Muscle of leg (tissue), 16 donors: ENCODE measurements around the gene SPTSSB. TPM values are rescaled to one million over a fixed set of nuclear protein-coding genes. Genes with fewer than 3 reads are reported as not detected.

Experiments
- DNase-seq: peaks from one replicate; pipeline ENCODE4 v3.0.0; 2013
- H3K27ac ChIP-seq: one replicate; pipeline ENCODE4 v1.5.1; 2013; ENCODE audit warnings: mild to moderate bottlenecking, low read length, control low read depth
- H3K27me3 ChIP-seq: one replicate; pipeline ENCODE4 v1.6.1; 2013; ENCODE audit warnings: low read length; ENCODE audit not compliant: control insufficient read depth, insufficient read depth
- H3K36me3 ChIP-seq: one replicate; pipeline ENCODE4 v1.6.1; 2013; ENCODE audit warnings: low read length; ENCODE audit not compliant: control insufficient read depth, insufficient read depth
- H3K4me1 ChIP-seq: one replicate; pipeline ENCODE4 v1.6.1; 2013; ENCODE audit warnings: low read length; ENCODE audit not compliant: control insufficient read depth, insufficient read depth
- H3K4me3 ChIP-seq: one replicate; pipeline ENCODE4 v1.5.1; 2013; ENCODE audit warnings: low read length, control low read depth
- H3K9me3 ChIP-seq: replicated peaks from 2 replicates; pipeline ENCODE4 v1.6.1; 2013; ENCODE audit warnings: low read depth, low read length; ENCODE audit not compliant: control insufficient read depth
- whole genome bisulfite sequencing: methylation state at CpG from one replicate; pipeline ENCODE4 v1.1.5; 2013; ENCODE audit warnings: missing lambda C conversion rate; ENCODE audit not compliant: insufficient coverage; 5-methylcytosine and 5-hydroxymethylcytosine counted together
- long read RNA-seq, 11 donors: transcript quantifications; one replicate each; lab custom pipeline, GENCODE V29; 2026
- polyA plus RNA-seq, 8 donors: library from polyadenylated mRNA; unstranded; fragments of 120-200 nt; gene quantifications; one replicate each; pipeline versions ENCODE4 v1.2.1 to v1.2.3, GENCODE V29; 2013; ENCODE audit warnings: inconsistent platforms in 1 of 8, low replicate concordance in 1 of 8; ENCODE audit not compliant: insufficient read length in 8 of 8, insufficient read depth in 1 of 8
- total RNA-seq: library from RNA; stranded (reverse); fragments of 120-200 nt; gene quantifications from one replicate; pipeline ENCODE4 v1.2.4, GENCODE V29; 2013

The SPTSSB gene, protein sequence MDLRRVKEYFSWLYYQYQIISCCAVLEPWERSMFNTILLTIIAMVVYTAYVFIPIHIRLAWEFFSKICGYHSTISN
- total RNA-seq (0.04 TPM), polyA plus RNA-seq (1 to 10 TPM in 2 of 8 donors, under 1 TPM in 6; 0.13 to 2.7 (median 0.41) TPM)
- long read RNA-seq, donor 1: 0 reads
- long read RNA-seq, donor 2: 0 reads
- long read RNA-seq, donor 3: 0 reads
- long read RNA-seq, donor 4: 0 reads
- long read RNA-seq, donor 5: 0 reads
- long read RNA-seq, donor 6: 0 reads
- long read RNA-seq, donor 7, partial matches to known transcripts: 0 of 1 reads
- long read RNA-seq, donor 7, other reads (novel, unspliced or antisense): 0 of 1 reads
- long read RNA-seq, donor 8: 0 reads
- long read RNA-seq, donor 9: 0 reads
- long read RNA-seq, donor 10: 0 reads
- long read RNA-seq, donor 11: 0 reads

DNA sequence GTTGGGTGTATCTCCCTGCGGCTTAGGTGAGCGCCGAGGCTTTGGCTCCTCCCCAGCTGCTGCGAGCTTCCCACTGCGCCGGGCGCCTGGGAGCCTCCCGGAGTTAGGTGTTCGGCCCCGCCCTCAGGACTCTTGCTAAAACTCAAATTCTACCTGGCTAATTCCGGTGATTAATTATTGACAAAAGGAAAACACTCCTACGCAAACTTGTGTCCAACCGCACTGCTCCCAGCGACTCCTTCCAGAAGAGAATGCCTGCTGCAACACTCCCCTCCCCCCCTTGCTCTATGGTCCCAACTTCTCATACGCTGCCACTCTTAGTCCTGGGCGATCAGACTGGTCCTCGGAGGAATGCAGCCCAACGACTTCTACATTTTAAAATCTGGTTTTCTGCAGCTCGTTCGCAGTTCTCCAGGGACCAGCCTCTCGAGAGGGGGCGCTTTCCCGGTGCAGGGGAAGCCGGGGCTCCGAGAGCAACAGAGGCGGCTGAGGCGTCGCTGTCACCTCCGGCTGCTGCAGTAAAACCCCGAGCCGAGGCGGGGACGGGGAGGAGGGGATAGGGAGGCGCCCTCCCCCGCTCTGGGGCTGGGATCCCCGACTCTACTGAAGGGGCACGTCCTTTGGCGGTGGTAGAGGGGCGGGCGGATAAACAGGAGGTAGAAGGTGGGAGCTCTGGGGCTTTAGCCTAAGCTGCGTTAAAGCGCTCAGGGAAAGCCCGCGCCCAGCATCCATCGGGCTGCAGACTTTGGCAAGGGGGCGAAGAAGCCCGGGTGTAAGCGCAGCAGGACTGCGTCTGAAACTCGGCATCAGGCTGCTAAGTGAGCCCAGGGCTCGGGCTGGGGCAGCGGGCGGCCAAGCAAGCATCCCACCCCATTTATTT lies at the start of gene SPTSSB:
Gene SPTSSB (minus strand): TSS at position 77 of the 880 bp plus-strand sequence. CDS start 25,194 bp downstream, outside the sequence.
- under 1% methylated on average over 49 of the region's 53 CpGs for WGBS
- peaks cover 17% of the 10 kb centered on the region for H3K4me1 ChIP-seq
- no peak within 1 kb of the TSS for H3K27ac ChIP-seq
- H3K36me3 ChIP-seq: no peaks in the 10 kb centered on the region
- H3K27me3 ChIP-seq: peaks cover 28% of the 10 kb centered on the region
- DNase-seq: peak; percentile 20
- H3K9me3 ChIP-seq: no peaks in the 10 kb centered on the region
- peak within 1 kb of the TSS; percentile 54 for H3K4me3 ChIP-seq

DNA sequence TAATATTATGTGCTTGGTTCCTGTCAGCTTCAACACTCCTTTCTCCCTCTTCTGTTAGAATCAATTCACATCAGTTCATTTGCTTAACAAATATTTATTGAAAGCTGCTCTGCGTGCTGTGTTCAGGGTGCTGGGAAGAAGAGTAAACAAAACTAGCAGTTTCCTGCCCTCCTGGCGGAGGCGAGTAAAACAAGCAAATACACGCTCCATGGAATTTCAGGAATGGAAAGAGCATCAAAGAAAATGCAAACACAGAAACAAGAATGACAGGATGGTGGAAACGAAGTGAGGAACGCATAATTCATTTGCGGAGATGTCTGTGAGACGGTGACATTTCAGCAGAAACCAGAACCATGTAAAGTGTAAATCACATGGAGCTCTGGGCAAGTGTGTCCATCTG lies 49.4 kb upstream of the SPTSSB start:
- Histone ChIP-seq H3K27ac (no peak overlapping the region), H3K4me1 (peaks cover 14% of the 10 kb centered on the region), H3K27me3 (no peaks in the 10 kb centered on the region), H3K9me3 (no peaks in the 10 kb centered on the region), H3K4me3 (no peak overlapping the region), H3K36me3 (no peaks in the 10 kb centered on the region)
- no peak for DNase-seq
- WGBS: 40% methylated on average over 7 of the region's 8 CpGs

DNA sequence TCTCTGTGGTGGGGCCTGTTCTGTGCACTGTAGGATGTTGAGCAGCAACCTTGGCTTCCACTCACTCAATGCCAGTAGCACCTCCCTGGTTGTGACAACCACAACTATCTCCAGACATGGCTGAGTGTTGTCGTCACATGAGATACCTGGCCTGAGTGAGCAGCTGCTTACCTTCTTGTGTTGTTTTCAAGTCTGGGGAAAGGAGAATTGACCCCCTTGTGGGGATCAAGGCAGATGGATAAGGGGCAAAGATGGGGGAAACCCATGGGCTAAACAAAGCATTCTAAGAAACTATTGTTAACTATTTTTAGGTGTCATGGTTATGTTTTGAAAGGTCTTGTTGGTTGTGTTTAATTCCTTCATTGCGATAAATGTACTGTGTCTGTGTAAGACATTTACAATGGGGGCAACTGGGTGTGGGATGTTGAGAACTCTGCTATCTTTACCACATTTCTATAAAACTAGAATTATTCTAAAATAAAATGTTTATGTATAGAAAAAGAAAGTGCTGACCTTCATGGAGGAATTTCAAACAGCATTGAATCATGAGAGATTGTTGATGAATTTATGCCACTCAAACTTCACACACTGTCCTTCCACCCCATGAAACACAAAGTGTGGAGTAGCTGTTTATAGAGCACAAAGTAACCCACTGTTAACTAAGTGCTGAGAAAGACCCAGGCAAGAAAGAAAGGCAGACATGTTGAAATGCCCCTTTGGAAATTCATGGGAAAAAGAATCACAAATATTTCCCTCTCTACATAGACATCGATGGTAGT lies 48.4 kb upstream of the SPTSSB start:
- Histone ChIP-seq H3K36me3 (no peaks in the 10 kb centered on the region), H3K27me3 (no peaks in the 10 kb centered on the region), H3K27ac (no peak overlapping the region), H3K4me3 (no peak overlapping the region), H3K4me1 (peaks cover 14% of the 10 kb centered on the region), H3K9me3 (no peaks in the 10 kb centered on the region)
- no peak for DNase-seq
- no CpG with 5 or more reads among the region's 3 CpGs for WGBS

DNA sequence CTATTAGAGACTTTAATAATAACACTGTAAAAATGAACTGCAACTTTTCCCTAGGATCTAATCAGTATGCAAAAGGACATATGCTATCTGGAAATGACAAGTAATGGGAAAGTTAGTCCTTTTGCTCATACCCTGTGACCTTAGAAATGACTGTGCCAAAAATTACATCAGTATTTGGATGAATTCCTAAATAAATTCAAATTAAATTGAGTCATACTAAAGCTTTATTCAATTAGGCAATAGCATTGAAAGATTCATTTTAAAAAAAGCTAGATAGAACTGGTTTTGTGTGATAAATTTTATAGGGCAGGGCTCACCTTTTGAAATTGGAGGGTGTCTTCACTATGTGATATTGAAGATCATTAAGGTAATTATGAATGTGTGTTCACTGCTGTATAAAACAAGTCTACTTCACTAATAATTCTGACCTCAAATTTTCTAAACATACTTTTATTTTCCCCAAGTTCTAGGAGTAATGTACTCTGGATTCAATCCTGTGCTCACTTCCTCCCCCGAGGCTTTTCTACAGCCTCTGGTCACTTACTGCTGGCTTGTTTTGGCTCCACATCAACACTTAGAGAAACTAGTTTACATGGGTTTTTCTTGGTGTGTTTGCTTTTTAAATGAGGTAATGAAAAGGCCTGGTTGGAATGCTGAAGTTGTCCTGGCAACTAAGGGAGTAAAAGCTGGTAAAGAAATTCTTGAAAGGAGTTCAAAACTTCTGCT lies 44.4 kb upstream of the SPTSSB start:
- no CpG with 5 or more reads among the region's 1 CpG for WGBS
- no peaks in the 10 kb centered on the region for H3K9me3 ChIP-seq
- H3K27me3 ChIP-seq: no peaks in the 10 kb centered on the region
- H3K4me3 ChIP-seq: no peak overlapping the region
- peaks cover 14% of the 10 kb centered on the region for H3K4me1 ChIP-seq
- H3K27ac ChIP-seq: peak overlapping the region; percentile 87
- peak; percentile 89 for DNase-seq
- H3K36me3 ChIP-seq: no peaks in the 10 kb centered on the region

DNA sequence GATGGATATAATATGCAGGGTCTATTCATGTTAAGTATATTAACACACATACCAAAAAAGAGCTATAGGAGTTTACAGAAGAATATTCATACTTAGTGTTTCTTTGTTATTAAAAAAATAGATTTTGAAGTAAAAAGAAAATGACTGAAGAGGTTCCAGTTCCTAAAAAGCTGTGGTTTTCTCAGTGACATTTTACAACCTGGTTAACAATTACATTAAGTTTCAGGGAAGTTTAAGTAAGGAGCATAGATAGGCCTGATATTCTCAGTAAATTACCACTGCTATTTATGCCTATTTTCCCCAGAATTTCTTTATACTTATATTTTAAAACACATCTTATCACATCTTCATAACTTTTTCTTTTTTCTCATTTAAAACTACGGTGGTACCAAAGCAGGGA lies 43.6 kb upstream of the SPTSSB start:
- Histone ChIP-seq H3K4me3 (no peak overlapping the region), H3K4me1 (peaks cover 14% of the 10 kb centered on the region), H3K27me3 (no peaks in the 10 kb centered on the region), H3K36me3 (no peaks in the 10 kb centered on the region), H3K27ac (peak overlapping the region; percentile 31), H3K9me3 (no peaks in the 10 kb centered on the region)
- WGBS: no CpG with 5 or more reads among the region's 1 CpG
- no peak for DNase-seq

DNA sequence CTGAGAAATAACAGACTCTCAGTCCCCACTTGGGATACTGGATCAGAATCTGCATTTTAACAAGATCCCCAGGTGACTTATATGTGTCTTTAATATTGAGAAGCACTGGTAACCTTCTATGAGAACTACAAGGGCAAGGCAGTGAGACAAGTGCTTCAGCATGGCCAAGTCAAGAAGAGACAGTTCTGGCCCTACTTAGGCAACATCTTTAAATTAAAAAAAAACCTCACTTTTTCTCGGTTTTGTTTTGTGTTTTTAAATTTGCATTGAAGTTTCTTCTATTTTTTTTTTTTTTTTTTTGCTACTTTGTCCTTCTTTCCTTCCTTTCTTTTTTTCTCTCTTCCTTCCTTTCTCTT lies 42.5 kb upstream of the SPTSSB start:
- no peak overlapping the region for H3K27ac ChIP-seq
- no peaks in the 10 kb centered on the region for H3K36me3 ChIP-seq
- no peaks in the 10 kb centered on the region for H3K27me3 ChIP-seq
- H3K4me1 ChIP-seq: peaks cover 14% of the 10 kb centered on the region
- WGBS: no CpG with 5 or more reads among the region's 1 CpG
- DNase-seq: no peak
- no peaks in the 10 kb centered on the region for H3K9me3 ChIP-seq
- H3K4me3 ChIP-seq: no peak overlapping the region

DNA sequence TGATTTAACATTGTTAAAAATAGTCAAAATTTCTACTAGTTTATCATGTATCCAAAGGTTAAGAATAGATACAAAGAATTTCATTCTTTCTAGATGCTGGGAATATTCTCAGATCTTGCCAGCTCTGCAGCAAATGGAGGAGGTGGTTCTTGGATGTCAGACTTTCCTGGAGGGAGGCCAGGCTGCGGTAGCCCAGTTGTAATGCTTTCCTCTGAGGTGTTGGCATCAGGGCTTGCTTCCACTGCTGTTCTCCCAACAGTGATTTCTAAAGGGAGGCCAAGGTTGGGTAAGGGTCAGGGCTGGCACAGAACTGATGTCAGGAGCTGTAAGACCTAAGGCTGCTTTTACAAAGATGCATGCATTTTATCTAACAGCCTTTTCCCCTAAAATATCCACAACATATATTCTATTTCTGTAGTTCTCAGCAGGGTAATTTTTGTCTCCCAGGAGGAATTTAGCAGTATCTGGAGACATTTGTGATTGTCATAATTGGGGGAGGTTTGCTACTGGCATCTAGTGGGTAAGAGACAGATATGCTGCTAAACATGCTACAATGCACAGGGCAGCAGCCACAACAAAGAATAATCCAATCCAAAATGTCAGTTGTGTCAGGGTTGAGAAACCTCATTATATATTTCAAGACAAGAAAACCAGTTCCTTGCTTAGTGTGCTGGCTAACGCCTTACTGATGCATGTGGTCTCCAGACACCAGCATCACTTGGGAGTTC lies 42.0 kb upstream of the SPTSSB start:
- DNase-seq: peak; percentile 65
- 60% methylated on average over 1 of the region's 2 CpGs for WGBS
- Histone ChIP-seq H3K4me1 (peaks cover 14% of the 10 kb centered on the region), H3K27ac (no peak overlapping the region), H3K9me3 (no peaks in the 10 kb centered on the region), H3K36me3 (no peaks in the 10 kb centered on the region), H3K4me3 (no peak overlapping the region), H3K27me3 (no peaks in the 10 kb centered on the region)

DNA sequence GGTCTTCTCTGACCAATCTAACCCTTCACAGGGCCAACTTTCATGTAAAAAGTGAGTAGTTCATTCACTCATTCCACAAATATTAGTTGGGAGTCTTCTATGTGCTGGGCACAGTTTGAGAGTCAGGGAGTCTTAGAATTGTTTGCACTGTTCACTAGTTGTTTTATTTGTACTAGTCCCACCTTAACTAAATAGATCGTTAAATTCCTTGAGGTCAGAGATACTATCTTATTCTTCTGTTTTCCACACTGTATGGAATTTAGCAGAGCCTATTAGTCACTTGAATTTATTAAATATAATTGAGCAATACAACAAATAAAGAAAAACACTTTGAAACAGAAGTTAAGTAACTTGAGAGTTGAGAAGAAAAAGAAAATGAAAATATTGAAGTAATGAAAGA lies 40.8 kb upstream of the SPTSSB start:
- Histone ChIP-seq H3K9me3 (no peaks in the 10 kb centered on the region), H3K4me3 (no peak overlapping the region), H3K27ac (no peak overlapping the region), H3K36me3 (no peaks in the 10 kb centered on the region), H3K27me3 (no peaks in the 10 kb centered on the region), H3K4me1 (peaks cover 14% of the 10 kb centered on the region)
- DNase-seq: no peak
- WGBS: no CpG with 5 or more reads among the region's 1 CpG

DNA sequence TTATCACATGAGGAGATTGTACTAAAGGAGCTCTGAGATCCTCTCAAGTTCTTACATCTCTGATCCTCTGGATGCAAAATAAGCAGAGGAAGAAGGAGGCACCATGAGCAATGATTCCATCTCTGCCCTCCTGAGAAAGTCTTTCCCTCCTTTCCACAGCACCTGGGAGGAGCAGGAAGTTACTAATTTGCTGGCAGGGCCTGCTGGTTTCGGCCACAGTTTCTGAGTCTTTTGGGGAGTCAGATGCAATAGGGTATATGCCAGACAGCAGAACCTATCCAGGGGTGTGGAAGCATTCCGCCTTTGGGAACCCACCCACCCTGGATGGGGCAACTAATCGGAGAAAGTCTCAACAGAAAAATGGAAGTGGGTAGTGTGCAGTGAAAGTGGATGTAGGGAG lies 38.5 kb upstream of the SPTSSB start:
- DNase-seq: no peak
- Histone ChIP-seq H3K4me3 (no peak overlapping the region), H3K27me3 (no peaks in the 10 kb centered on the region), H3K36me3 (no peaks in the 10 kb centered on the region), H3K4me1 (peaks cover 6% of the 10 kb centered on the region), H3K9me3 (no peaks in the 10 kb centered on the region), H3K27ac (no peak overlapping the region)
- 68% methylated on average over 3 of the region's 3 CpGs for WGBS
